ENCODE measurements around the gene UBXN6. TPM values are rescaled to one million over a fixed set of nuclear protein-coding genes. Genes with fewer than 3 reads are reported as not detected.
A peak's percentile ranks its signal among the peaks of the same experiment; 100 is the strongest.

UBXN6 gene
- total and polyA plus RNA-seq, 2 experiments from 2014 or later = 19.1 to 21.6 TPM

DNA sequence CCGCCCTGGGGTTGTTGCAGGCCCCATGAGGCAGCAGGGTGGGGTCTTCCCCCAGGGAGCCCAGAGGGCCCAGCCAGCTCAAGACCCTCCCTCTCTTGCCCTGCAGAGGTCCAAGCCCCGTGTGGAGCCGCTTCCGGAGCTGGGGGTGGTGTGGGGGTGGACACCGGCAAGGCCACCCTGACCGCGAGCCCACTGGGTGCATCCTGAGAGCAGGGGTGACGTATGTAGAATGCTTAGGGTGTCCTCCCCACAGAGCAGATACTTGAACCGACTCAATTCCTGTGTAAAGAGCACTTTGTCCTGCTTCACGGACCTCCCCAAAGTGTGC, 14.8 kb downstream of the UBXN6 start:
- no peaks in the 10 kb centered on the region for H3K9me3 Mint-ChIP-seq
- no peak overlapping the region for H3K27ac Mint-ChIP-seq
- Histone ChIP-seq H2AFZ (no peak overlapping the region), H3F3A (replicated peaks; ENCODE audit: low read depth) (peaks cover 34% of the 10 kb centered on the region; the same call in 1 of the 2 replicates), H3K27me3 (ENCODE audit: insufficient read depth) (no peaks in the 10 kb centered on the region), H3K9me2 (ENCODE audit: insufficient read depth) (no peaks in the 10 kb centered on the region), H4K20me1 (replicated peaks; ENCODE audit: insufficient read depth) (peaks cover 43% of the 10 kb centered on the region), H3K27ac (ENCODE audit: low read depth) (0 out of 2 replicates have a peak overlapping the region, but pooled peaks have one; percentile 5), H3K4me3 (no peak overlapping the region), H3K36me3 (ENCODE audit: insufficient read depth) (peaks cover 23% of the 10 kb centered on the region), H3K4me2 (no peak overlapping the region), H3K79me2 (replicated peaks; ENCODE audit: insufficient read depth) (peaks cover 16% of the 10 kb centered on the region; the same call in 1 of the 2 replicates), H3K4me1 (ENCODE audit: insufficient read depth) (no peaks in the 10 kb centered on the region)
- DNase-seq (ENCODE audit: low spot score) (no peak), ATAC-seq (no peak)
- peaks cover 57% of the 10 kb centered on the region for H3K36me3 Mint-ChIP-seq (ENCODE audit: low read depth)
- H3K4me1 Mint-ChIP-seq = peaks cover 10% of the 10 kb centered on the region; the same call in 2 of the 3 replicates
- H3K4me3 Mint-ChIP-seq = no peak overlapping the region
- peaks cover 32% of the 10 kb centered on the region for H3K27me3 Mint-ChIP-seq (ENCODE audit: insufficient read depth, low read depth, poor library complexity)
- TF ChIP-seq ZNF331 (CRISPR knock-in tag; IDR thresholded peaks at IDR 0.05; ENCODE audit: low read depth) (no peak), ZNF462 (CRISPR knock-in tag; IDR thresholded peaks at IDR 0.05) (no peak), EZH2phosphoT487 (IDR thresholded peaks at IDR 0.05; ENCODE audit: unreplicated experiment) (no peak), NANOG (IDR thresholded peaks at IDR 0.05; ENCODE audit: borderline replicate concordance) (no peak), POLR2AphosphoS5 (IDR thresholded peaks at IDR 0.05; ENCODE audit: low read depth) (no peak)
